GM19372 (cell line): ENCODE measurements around the gene ATG7.

Source experiments
- ATAC-seq: cut with Tn5 transposase; IDR thresholded peaks from one replicate; pipeline ENCODE4 v1.9.1; 2021; ENCODE audit warnings: mild to moderate bottlenecking, low read depth, moderate library complexity; ENCODE audit not compliant: unreplicated experiment

The ATG7 gene

GRCh38 chr3:11290743-11291680 is 18.8 kb downstream of the ATG7 start:
- peak; percentile 39 for ATAC-seq

- no peak for ATAC-seq
Observed at GRCh38 chr3:11291808-11292207, 19.6 kb downstream of the ATG7 start.

- ATAC-seq: no peak
Observed at GRCh38 chr3:11297126-11297525, 24.9 kb downstream of the ATG7 start.

- peak; percentile 87 for ATAC-seq
Observed at GRCh38 chr3:11300970-11301369, 28.8 kb downstream of the ATG7 start.

- ATAC-seq: no peak
Observed at GRCh38 chr3:11302444-11302843, 30.2 kb downstream of the ATG7 start.

GRCh38 chr3:11304175-11304574 is 32.0 kb downstream of the ATG7 start:
- ATAC-seq: no peak

- no peak for ATAC-seq
Observed at GRCh38 chr3:11305509-11305908, 33.3 kb downstream of the ATG7 start.

- ATAC-seq: no peak
Observed at GRCh38 chr3:11306817-11307589, 34.8 kb downstream of the ATG7 start.

GRCh38 chr3:11307830-11308432 is 35.7 kb downstream of the ATG7 start:
- ATAC-seq: no peak

- no peak for ATAC-seq
Observed at GRCh38 chr3:11310258-11310657, 38.1 kb downstream of the ATG7 start.

- ATAC-seq: no peak
Observed at GRCh38 chr3:11312166-11312565, 40.0 kb downstream of the ATG7 start.

GRCh38 chr3:11317300-11317699 is 45.1 kb downstream of the ATG7 start:
- no peak for ATAC-seq

- ATAC-seq: no peak
Observed at GRCh38 chr3:11322931-11323330, 50.7 kb downstream of the ATG7 start.

GRCh38 chr3:11323813-11324212 is 51.6 kb downstream of the ATG7 start:
- ATAC-seq: no peak

GRCh38 chr3:11327619-11328018 is 55.4 kb downstream of the ATG7 start:
- ATAC-seq: no peak

- no peak for ATAC-seq
Observed at GRCh38 chr3:11328196-11328945, 56.2 kb downstream of the ATG7 start.

GRCh38 chr3:11329777-11330176 is 57.6 kb downstream of the ATG7 start:
- ATAC-seq: no peak

- no peak for ATAC-seq
Observed at GRCh38 chr3:11331101-11331500, 58.9 kb downstream of the ATG7 start.

- ATAC-seq: no peak
Observed at GRCh38 chr3:11335056-11335608, 62.9 kb downstream of the ATG7 start.

GRCh38 chr3:11339541-11339940 is 67.3 kb downstream of the ATG7 start:
- no peak for ATAC-seq
